NCI-H2171 treated with DMSO at 0.1 percent for 48 hours (cell line): ENCODE data around the gene MRPS31.

Experiments
- DNase-seq: peaks from one replicate; lab custom pipeline; 2025; lab: John Stamatoyannopoulos, UW

Gene MRPS31

GRCh38 chr13:40770934-40771618, at the start of gene MRPS31:
TSS of gene MRPS31 (minus strand) at chr13:40771190. CDS start at chr13:40771136, 54 bp downstream.
- DNase-seq: peak; percentile 86

- no peak for DNase-seq
Observed at GRCh38 chr13:40819797-40820315, 48.9 kb upstream of the MRPS31 start.

GRCh38 chr13:40818926-40819325, 47.9 kb upstream of the MRPS31 start:
- no peak for DNase-seq

GRCh38 chr13:40814803-40815202, 43.8 kb upstream of the MRPS31 start:
- no peak for DNase-seq

- DNase-seq: peak; percentile 11
Observed at GRCh38 chr13:40813667-40814454, 42.9 kb upstream of the MRPS31 start.

- no peak for DNase-seq
Observed at GRCh38 chr13:40812724-40813445, 41.9 kb upstream of the MRPS31 start.

- no peak for DNase-seq
Observed at GRCh38 chr13:40812102-40812501, 41.1 kb upstream of the MRPS31 start.

- DNase-seq: no peak
Observed at GRCh38 chr13:40809471-40809870, 38.5 kb upstream of the MRPS31 start.

GRCh38 chr13:40806241-40806640, 35.3 kb upstream of the MRPS31 start:
- DNase-seq: no peak

GRCh38 chr13:40803316-40803715, 32.3 kb upstream of the MRPS31 start:
- no peak for DNase-seq

- no peak for DNase-seq
Observed at GRCh38 chr13:40801255-40802217, 30.5 kb upstream of the MRPS31 start.

- no peak for DNase-seq
Observed at GRCh38 chr13:40800559-40800958, 29.6 kb upstream of the MRPS31 start.

- no peak for DNase-seq
Observed at GRCh38 chr13:40799508-40799907, 28.5 kb upstream of the MRPS31 start.

GRCh38 chr13:40798380-40798779, 27.4 kb upstream of the MRPS31 start:
- DNase-seq: no peak

GRCh38 chr13:40796649-40797048, 25.7 kb upstream of the MRPS31 start:
- DNase-seq: no peak

- no peak for DNase-seq
Observed at GRCh38 chr13:40794414-40795368, 23.7 kb upstream of the MRPS31 start.

- DNase-seq: no peak
Observed at GRCh38 chr13:40793339-40793738, 22.3 kb upstream of the MRPS31 start.

- no peak for DNase-seq
Observed at GRCh38 chr13:40792284-40793051, 21.5 kb upstream of the MRPS31 start.

- no peak for DNase-seq
Observed at GRCh38 chr13:40790154-40790616, 19.2 kb upstream of the MRPS31 start.
